Retinal pigment epithelial cell (primary cell): ENCODE data around the gene SELPLG.
"Not testable (repeated sequence)": the region's sequence is repeated elsewhere in the genome, so short reads cannot be mapped to it uniquely, and the experiment has no call there.

ENCODE experiments used
- DNase-seq: peaks from one replicate; pipeline ENCODE4 v3.0.0-alpha.2; 2010; ENCODE audit warnings: low read depth
- H3K4me3 ChIP-seq: 2 replicates; pipeline ENCODE4 v1.5.1; 2011; ENCODE audit warnings: mild to moderate bottlenecking, low read length, control low read depth, moderate library complexity
- TF ChIP-seq, protein P1 (sequence below): conservative IDR thresholded peaks from 2 replicates; pipeline ENCODE4 v1.5.1; 2011; ENCODE audit warnings: low read depth, low read length, control low read depth, inconsistent platforms

SELPLG gene

DNA sequence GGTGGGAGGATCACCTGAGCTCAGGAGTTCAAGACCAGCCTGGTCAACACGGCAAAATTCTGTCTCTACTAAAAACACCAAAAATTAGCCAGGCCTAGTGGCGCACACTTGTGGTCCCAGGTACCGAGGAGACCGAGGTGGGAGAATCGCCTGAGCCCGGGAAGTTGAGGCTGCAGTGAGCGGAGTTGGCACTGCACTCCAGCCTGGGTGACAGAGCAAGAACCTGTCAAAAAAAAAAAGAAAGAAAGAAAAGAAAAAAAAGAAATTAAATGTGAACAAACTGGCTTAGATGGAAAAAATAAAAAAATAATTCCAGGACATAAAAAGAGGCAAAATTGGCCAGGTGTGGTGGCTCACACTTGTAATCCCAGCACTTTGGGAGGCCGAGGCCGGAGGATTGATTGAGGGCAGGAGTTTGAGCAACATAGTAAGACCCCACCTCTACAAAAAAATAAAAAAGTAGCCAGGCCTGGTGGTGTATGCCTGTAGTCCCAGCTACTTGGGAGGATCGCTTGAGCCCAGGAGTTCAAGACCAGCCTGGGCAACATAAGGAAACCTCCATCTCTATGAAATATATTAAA is 39.3 kb downstream of the SELPLG start:
- DNase-seq: no peak
- no peak overlapping the region for H3K4me3 ChIP-seq
- TF ChIP-seq, protein P1, sequence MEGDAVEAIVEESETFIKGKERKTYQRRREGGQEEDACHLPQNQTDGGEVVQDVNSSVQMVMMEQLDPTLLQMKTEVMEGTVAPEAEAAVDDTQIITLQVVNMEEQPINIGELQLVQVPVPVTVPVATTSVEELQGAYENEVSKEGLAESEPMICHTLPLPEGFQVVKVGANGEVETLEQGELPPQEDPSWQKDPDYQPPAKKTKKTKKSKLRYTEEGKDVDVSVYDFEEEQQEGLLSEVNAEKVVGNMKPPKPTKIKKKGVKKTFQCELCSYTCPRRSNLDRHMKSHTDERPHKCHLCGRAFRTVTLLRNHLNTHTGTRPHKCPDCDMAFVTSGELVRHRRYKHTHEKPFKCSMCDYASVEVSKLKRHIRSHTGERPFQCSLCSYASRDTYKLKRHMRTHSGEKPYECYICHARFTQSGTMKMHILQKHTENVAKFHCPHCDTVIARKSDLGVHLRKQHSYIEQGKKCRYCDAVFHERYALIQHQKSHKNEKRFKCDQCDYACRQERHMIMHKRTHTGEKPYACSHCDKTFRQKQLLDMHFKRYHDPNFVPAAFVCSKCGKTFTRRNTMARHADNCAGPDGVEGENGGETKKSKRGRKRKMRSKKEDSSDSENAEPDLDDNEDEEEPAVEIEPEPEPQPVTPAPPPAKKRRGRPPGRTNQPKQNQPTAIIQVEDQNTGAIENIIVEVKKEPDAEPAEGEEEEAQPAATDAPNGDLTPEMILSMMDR: no peak

GRCh38 chr12:108592033-108592909 is 41.4 kb downstream of the SELPLG start:
- TF ChIP-seq, protein P1: no peak
- H3K4me3 ChIP-seq: no peak overlapping the region
- no peak for DNase-seq

DNA sequence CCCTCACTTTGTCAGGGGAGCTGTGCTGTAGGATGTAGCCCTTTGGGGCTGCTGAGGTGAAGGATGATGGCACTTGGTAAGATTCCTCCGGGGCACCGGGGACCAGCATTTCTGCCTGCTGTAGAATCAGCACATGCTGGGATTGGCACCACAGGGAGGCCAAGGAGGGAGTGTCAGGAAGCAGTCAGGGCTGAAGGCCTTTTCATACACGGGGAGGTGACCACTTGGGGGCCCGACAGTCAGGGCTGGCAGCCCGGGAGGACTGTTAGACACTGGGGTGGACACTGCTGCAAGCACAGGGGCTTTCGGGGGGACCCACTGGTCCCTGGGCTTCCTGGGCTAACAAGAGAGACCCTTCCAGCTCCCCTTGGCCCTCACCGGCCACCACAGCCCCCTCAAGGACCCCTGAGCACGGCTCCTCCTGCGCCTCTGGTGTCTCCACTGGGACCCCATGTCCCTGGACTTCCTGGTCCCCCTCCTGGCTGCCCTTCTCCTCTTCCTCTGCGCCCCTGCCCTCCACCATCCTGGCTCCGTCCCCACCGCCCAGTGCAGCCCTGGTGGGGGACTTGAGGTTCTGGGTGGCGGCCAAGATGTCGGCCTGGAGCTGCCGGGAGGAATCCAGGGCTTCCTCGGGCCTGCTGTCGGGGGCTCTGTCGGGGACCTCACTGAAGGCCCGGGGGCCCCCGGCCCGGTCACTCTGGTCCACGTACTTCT is 42.3 kb downstream of the SELPLG start:
- no peak for DNase-seq
- TF ChIP-seq, protein P1: no peak
- no peak overlapping the region for H3K4me3 ChIP-seq

DNA sequence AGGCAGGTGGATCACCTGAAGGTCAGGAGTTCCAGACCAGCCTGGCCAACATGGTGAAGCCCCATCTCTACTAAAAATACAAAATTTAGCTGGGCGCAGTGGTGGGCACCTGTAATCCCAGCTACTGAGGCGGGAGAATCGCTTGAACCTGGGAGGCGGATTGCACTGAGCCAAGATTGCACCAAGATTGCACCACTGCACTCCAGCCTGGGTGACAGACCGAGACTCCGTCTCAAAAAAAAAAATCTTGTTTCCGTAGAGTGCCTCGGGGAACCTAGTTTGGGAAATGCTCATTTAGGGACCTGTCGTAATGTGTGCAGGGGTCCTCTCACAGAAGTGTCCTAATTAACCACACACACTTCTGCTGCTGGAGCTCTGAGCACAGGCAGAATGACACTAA is 43.2 kb downstream of the SELPLG start:
- DNase-seq, H3K4me3 ChIP-seq: not testable (repeated sequence)

DNA sequence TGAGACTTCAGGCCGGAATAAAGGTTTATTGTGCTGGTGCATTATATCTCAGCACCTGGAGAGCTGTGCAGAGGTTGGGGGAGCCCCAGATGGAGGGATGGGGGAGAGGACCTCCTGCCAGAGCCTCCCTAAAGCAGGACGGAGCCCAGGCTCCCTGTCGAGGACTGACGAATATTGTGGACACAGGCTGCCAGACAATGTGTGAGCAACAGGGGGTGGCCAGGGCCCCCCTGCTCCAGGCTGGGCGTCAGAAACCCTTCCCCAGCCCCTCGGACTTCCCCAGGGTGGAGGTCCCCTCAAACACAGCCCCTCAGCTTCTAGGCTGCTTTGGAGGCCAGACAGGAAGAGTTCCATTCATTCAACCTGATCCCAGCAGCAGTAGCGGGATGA is 43.9 kb downstream of the SELPLG start:
- TF ChIP-seq, protein P1: no peak
- no peak overlapping the region for H3K4me3 ChIP-seq
- DNase-seq: no peak

DNA sequence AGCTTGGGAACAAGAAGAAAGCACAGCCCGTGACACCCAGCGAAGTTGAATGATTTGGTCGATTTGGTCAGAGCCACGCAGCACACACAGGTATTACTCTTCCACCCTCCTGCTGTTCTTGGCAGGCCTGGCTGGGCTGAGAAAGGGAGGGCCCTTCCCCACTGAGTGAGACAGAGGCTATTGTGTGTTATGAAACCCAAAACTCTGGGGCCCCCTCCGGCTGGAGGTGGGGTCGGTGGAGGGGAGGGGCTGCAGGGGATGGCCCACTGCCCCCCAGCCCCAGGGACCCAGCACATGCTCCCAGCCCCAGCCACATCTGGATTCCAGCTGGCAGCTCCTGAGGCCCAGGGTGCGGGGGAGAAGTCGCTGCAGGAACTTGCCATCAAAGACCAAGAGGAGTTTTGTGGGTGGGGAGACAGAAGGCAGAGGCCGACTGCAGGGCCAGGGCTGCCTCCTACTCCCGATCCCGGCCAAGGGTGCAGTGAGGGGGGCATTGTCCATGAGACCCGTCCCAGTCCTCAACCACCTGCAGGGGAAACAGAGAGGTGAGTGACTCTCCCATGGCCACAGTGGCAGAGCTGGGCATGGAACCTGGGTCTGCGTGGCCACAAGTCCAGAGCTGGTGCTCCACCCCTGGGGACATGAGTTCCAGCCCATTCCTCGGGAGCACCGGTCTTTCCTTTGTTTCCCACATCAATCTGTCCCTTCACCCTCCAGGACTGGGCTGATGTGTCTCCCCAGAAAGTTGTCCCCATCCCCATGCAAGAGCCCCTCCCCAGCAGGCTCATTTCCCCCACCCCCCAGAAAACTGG is 44.5 kb downstream of the SELPLG start:
- no peak overlapping the region for H3K4me3 ChIP-seq
- TF ChIP-seq, protein P1: no peak

DNA sequence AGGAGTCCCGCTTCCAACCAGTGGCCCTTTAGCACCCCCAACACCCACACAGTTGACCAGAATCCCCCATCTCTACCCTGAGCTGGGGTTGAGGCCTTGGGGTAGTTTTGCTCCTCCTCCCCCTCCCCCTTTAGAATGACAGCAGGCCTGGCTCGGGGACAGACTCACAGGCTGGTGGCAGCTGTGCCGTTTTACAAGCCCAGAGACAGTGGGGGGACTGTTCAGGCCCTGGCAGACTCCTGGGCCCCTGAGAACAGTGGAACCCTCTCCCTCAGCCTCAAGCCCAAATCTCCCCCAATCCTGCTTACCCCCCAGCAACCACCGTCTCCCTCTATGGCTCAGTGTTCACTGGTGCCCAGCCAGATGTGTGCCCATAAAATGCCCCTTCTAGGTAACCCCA is 45.9 kb downstream of the SELPLG start:
- DNase-seq: no peak
- no peak overlapping the region for H3K4me3 ChIP-seq
- TF ChIP-seq, protein P1: no peak

More for the DNA sequence above, 44.5 kb downstream of the SELPLG start:
- no peak for DNase-seq
